Subcutaneous adipose tissue (tissue), 4 donors: ENCODE results near the gene IFTAP. TPM values are rescaled to one million over a fixed set of nuclear protein-coding genes. Genes with fewer than 3 reads are reported as not detected.

Source experiments
- CTCF ChIP-seq: fragments of 450-650 bp; IDR thresholded peaks from one replicate; pipeline ENCODE4 v1.5.1; 2016; ENCODE audit warnings: low read depth, mild to moderate bottlenecking, control low read depth, antibody characterized with exemption, moderate library complexity
- total RNA-seq, 4 donors: library from RNA; depleted of rRNA; stranded (reverse); fragments of >200 nt; gene quantifications; one replicate each; pipeline ENCODE4 v1.1.0, GENCODE V29; 2016

The IFTAP gene
- total RNA-seq, 4 donors from 2014 or later: 18.3 to 22.8 (median 20.6) TPM

- TF ChIP-seq CTCF: no peak
Observed at GRCh38 chr11:36598051-36598450, 3.7 kb downstream of the IFTAP start, which contains the start of gene RAG2. TSS of gene RAG2 (minus strand) at chr11:36598236. CDS start at chr11:36594168, 4,068 bp downstream.

- no peak for TF ChIP-seq CTCF
Observed at GRCh38 chr11:36600180-36600579, 5.9 kb downstream of the IFTAP start.

- no peak for TF ChIP-seq CTCF
Observed at GRCh38 chr11:36601155-36601554, 6.9 kb downstream of the IFTAP start.

GRCh38 chr11:36602135-36602534 is 7.8 kb downstream of the IFTAP start:
- TF ChIP-seq CTCF: no peak

- no peak for TF ChIP-seq CTCF
Observed at GRCh38 chr11:36605221-36606216, 11.2 kb downstream of the IFTAP start.

- TF ChIP-seq CTCF: no peak
Observed at GRCh38 chr11:36608491-36609199, 14.3 kb downstream of the IFTAP start.

- TF ChIP-seq CTCF: no peak
Observed at GRCh38 chr11:36609383-36609782, 15.1 kb downstream of the IFTAP start.
